K562 (cell line): ENCODE measurements around the gene GATA2. TPM values are rescaled to one million over a fixed set of nuclear protein-coding genes. Genes with fewer than 3 reads are reported as not detected.

Source experiments
- ADNP ChIP-seq: fragments of 200-800 bp; sonication (Bioruptor generic); IDR thresholded peaks from 2 replicates; pipeline ENCODE4 v1.6.1; 2016; ENCODE audit warnings: missing genetic modification characterization, missing compliant biosample characterization
- ARID3A ChIP-seq: IDR thresholded peaks from 2 replicates; pipeline ENCODE4 v1.6.1; 2012; ENCODE audit warnings: low read depth, low read length, improper control_type of control experiment, borderline replicate concordance
- CBFA2T2 ChIP-seq: fragments of 450-650 bp; conservative IDR thresholded peaks from 2 replicates; pipeline ENCODE4 v1.6.1; 2017; ENCODE audit warnings: mild to moderate bottlenecking
- CBX3 ChIP-seq, 2 experiments: IDR thresholded peaks; 1 replicate in 1 of 2; 2 replicates in 1 of 2; pipeline ENCODE4 v1.6.1; 2012; ENCODE audit warnings: inconsistent platforms in 2 of 2, low read length in 2 of 2, borderline replicate concordance in 1 of 2, control low read depth in 1 of 2
- EGR1 ChIP-seq: fragments of 450-650 bp; conservative IDR thresholded peaks from 2 replicates; pipeline ENCODE4 v1.6.1; 2017; ENCODE audit warnings: mild to moderate bottlenecking
- ESRRB ChIP-seq: fragments of 250-450 bp; sonication (Bioruptor Pico); IDR thresholded peaks from 2 replicates; pipeline ENCODE4 v1.5.0; 2020; ENCODE audit warnings: mild to moderate bottlenecking, moderate library complexity, borderline replicate concordance
- FOXJ2 ChIP-seq: fragments of 200-800 bp; sonication (Bioruptor generic); IDR thresholded peaks from 2 replicates; pipeline ENCODE4 v1.6.1; 2016; ENCODE audit warnings: missing genetic modification characterization, missing compliant biosample characterization
- HMBOX1 ChIP-seq: sonication (generic); IDR thresholded peaks from 2 replicates; pipeline ENCODE4 v1.6.1; 2016
- HMGN3 ChIP-seq: IDR thresholded peaks from 2 replicates; pipeline ENCODE4 v1.6.1; 2011; ENCODE audit warnings: borderline replicate concordance, low read depth, mild to moderate bottlenecking, mixed read lengths, low read length; ENCODE audit not compliant: insufficient read length; ENCODE audit errors: extremely low read depth
- HNRNPUL1 ChIP-seq: fragments of 200-400 bp; formaldehyde crosslinking; IDR thresholded peaks from 2 replicates; pipeline ENCODE4 v1.6.1; 2017; ENCODE audit warnings: low read length
- POLR2G ChIP-seq: fragments of 200-400 bp; formaldehyde crosslinking; IDR thresholded peaks from 2 replicates; pipeline ENCODE4 v1.6.1; 2017; ENCODE audit warnings: low read depth, mild to moderate bottlenecking, antibody characterized with exemption, low read length, moderate library complexity
- RBFOX2 ChIP-seq: fragments of 200-400 bp; formaldehyde crosslinking; IDR thresholded peaks from 2 replicates; pipeline ENCODE4 v1.6.1; 2017; ENCODE audit warnings: low read depth, mild to moderate bottlenecking, low read length, moderate library complexity
- TOE1 ChIP-seq, 2 experiments: fragments of 450-650 bp in 1 of 2; sonication (generic) in 1 of 2; formaldehyde crosslinking in 1 of 2; IDR thresholded peaks; 2 replicates each; pipeline versions ENCODE4 v1.7.1 to v1.8.0; 2016 to 2022; ENCODE audit warnings: borderline replicate concordance in 2 of 2, mild to moderate bottlenecking in 2 of 2, antibody characterized with exemption in 1 of 2, inconsistent platforms in 1 of 2, low read depth in 1 of 2, missing genetic modification reagents in 1 of 2, moderate library complexity in 1 of 2
- VEZF1 ChIP-seq: fragments of 200-800 bp; sonication (Bioruptor generic); IDR thresholded peaks from 2 replicates; pipeline ENCODE4 v1.6.1; 2017; ENCODE audit warnings: missing genetic modification characterization, missing compliant biosample characterization
- ZNF212 ChIP-seq: fragments of 450-650 bp; formaldehyde crosslinking; IDR thresholded peaks from 2 replicates; pipeline ENCODE4 v1.4.0; 2020; ENCODE audit warnings: mild to moderate bottlenecking
- ZNF316 ChIP-seq: fragments of 450-650 bp; IDR thresholded peaks from 2 replicates; pipeline ENCODE4 v1.6.1; 2016
- ZNF639 ChIP-seq, 2 experiments: fragments of 200-800 bp in 1 of 2; sonication (Bioruptor generic) in 1 of 2; sonication (generic) in 1 of 2; formaldehyde crosslinking in 1 of 2; IDR thresholded peaks in 1 of 2; conservative IDR thresholded peaks in 1 of 2; 2 replicates each; pipeline versions ENCODE4 v1.5.0 to v1.6.1; 2016 to 2020; ENCODE audit warnings: missing compliant biosample characterization in 1 of 2, missing genetic modification characterization in 1 of 2, missing genetic modification reagents in 1 of 2
- polyA plus RNA-seq, 8 experiments: library from polyadenylated mRNA; depleted of rRNA in 4 of 8; stranded (reverse) in 5 of 8; unstranded in 3 of 8; fragments of >200 nt; fragmentation: Nextera tagmentation in 2 of 8; fragmentation: Illumina TruSeq in 1 of 8; extraction: Ambion mirVana in 2 of 8; extraction: Trizol in 1 of 8; gene quantifications; 2 replicates each; pipeline versions ENCODE4 v1.2.1 to v1.2.3, GENCODE V29; 2011 to 2014; ENCODE audit warnings: inconsistent platforms in 1 of 8, missing spikeins in 1 of 8
- total RNA-seq, 7 experiments: library from RNA; depleted of rRNA in 6 of 7; stranded (reverse); fragments of >200 nt in 6 of 7; fragmentation: Illumina TruSeq in 2 of 7; extraction: Trizol in 2 of 7; gene quantifications; 2 replicates each; pipeline versions ENCODE4 v1.2.1 to v1.2.3, GENCODE V29; 2011 to 2021; ENCODE audit warnings: low replicate concordance in 1 of 7

GATA2 gene
- total and polyA plus RNA-seq, 9 of the 15 experiments (the other 6 are each of a cell fraction or from before 2014, with no cell fraction given) = 8.5 to 218 (median 50.8) TPM

GRCh38 chr3:128482666-128483656 is 10.0 kb downstream of the GATA2 start (continued):
- no peak for TF ChIP-seq TOE1 (IDR thresholded peaks at IDR 0.05; ENCODE audit: borderline replicate concordance)
- no peak for TF ChIP-seq TOE1 (CRISPR knock-in tag; IDR thresholded peaks at IDR 0.05; ENCODE audit: borderline replicate concordance, low read depth)
- no peak for TF ChIP-seq ESRRB
- no peak for TF ChIP-seq ARID3A
- TF ChIP-seq ZNF212 (CRISPR knock-in tag) = no peak
- TF ChIP-seq ADNP (tag) = no peak
- TF ChIP-seq CBFA2T2 = peak; percentile 66
- peak; percentile 34; the same call in 1 of the 2 replicates for TF ChIP-seq EGR1
- TF ChIP-seq RBFOX2 = peak; percentile 82
- peak; percentile 18; the same call in 1 of the 2 replicates for TF ChIP-seq ZNF316
- TF ChIP-seq VEZF1 = peak; percentile 72
- peak; percentile 83 for TF ChIP-seq POLR2G
- 0 out of 3 replicates have a peak, but pooled peaks of 1 of the 2 experiments have one; percentile 16 for TF ChIP-seq CBX3 (IDR thresholded peaks at IDR 0.05; ENCODE audit: borderline replicate concordance in 1 of 2, low read length in 2 of 2)
- TF ChIP-seq HMBOX1 = no peak
- no peak for TF ChIP-seq HNRNPUL1
- 0 out of 2 replicates have a peak, but pooled peaks have one; percentile 58 for TF ChIP-seq FOXJ2 (tag)
- no peak for TF ChIP-seq ZNF639 (CRISPR knock-in tag; conservative IDR thresholded peaks at IDR 0.05 in 1 of 2, IDR thresholded peaks at IDR 0.05 in 1 of 2)
- TF ChIP-seq HMGN3 = peak; percentile 36
